ENCODE results near the gene SPATA31E1. TPM values are rescaled to one million over a fixed set of nuclear protein-coding genes. Genes with fewer than 3 reads are reported as not detected.

The SPATA31E1 gene
- total and polyA plus RNA-seq, 7 donors = not detected

DNA sequence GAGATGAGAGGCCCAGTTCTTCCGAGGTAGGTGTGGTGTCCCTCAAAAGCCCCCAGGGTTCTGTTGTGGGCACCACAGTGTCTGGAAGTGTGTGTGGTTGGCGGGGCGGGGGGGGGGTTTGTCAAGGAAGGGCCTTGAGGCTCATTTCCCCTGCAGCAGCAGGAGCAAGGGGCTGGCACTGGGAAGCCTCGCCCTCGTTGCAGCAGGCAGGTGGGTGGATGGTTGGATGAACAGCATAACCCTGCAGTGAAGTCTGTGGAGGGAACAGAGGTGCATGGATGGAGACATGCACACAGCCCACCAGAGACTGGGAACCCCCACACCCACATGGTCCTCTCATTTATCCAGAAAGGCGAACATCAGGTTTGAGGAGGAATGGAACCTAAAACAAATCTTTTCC, 2.0 kb upstream of the SPATA31E1 start:
- intact Hi-C loops (cut with DNase I) = no loop called here
- WGBS, 3 donors = 78 to 82% (median 79%) methylated on average over 6 of the region's 6 CpGs
- H3K9me3 ChIP-seq = no peaks in the 10 kb centered on the region

DNA sequence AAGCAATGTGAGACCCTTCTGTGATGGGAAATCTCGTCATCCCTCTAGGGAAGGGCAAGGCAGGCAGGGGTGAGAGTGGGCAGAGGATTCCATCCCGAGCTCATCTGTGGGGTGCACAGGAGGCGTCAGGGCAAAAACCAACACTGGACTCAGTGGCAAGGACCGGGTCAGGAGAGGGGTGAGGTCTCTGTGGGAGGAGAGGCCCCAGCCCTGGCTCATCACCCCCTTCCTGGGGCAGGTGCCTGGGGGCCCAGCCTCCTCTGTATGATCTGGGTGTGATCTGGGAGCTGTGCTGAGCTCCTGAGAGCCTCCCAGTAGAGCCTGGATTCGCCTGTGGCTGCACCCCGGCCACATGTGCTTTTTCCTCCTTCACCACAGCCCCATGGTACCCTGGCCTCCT, 597 bp downstream of the SPATA31E1 start:
- DNase-seq (peak in 1 of 2 donors; percentile 27), ATAC-seq (no peak)
- WGBS, 3 donors = 77 to 85% (median 84%) methylated on average over 6 of the region's 6 CpGs
- TF ChIP-seq, protein P1, sequence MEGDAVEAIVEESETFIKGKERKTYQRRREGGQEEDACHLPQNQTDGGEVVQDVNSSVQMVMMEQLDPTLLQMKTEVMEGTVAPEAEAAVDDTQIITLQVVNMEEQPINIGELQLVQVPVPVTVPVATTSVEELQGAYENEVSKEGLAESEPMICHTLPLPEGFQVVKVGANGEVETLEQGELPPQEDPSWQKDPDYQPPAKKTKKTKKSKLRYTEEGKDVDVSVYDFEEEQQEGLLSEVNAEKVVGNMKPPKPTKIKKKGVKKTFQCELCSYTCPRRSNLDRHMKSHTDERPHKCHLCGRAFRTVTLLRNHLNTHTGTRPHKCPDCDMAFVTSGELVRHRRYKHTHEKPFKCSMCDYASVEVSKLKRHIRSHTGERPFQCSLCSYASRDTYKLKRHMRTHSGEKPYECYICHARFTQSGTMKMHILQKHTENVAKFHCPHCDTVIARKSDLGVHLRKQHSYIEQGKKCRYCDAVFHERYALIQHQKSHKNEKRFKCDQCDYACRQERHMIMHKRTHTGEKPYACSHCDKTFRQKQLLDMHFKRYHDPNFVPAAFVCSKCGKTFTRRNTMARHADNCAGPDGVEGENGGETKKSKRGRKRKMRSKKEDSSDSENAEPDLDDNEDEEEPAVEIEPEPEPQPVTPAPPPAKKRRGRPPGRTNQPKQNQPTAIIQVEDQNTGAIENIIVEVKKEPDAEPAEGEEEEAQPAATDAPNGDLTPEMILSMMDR (IDR thresholded peaks at IDR 0.05) = no peak
- no peak overlapping the region for H3K4me3 ChIP-seq
- no peak overlapping the region for H3K27ac ChIP-seq
- no peaks in the 10 kb centered on the region for H3K9me3 ChIP-seq
- intact Hi-C loops (cut with DNase I) = no loop called here
- no peaks in the 10 kb centered on the region for H3K36me3 ChIP-seq (ENCODE audit: insufficient read depth in 1 of 2, low read depth in 1 of 2)
- H3K4me1 ChIP-seq = no peaks in the 10 kb centered on the region
- H3K27me3 ChIP-seq (ENCODE audit: insufficient read depth in 3 of 3, low read length in 2 of 3) = no peaks in the 10 kb centered on the region

More for the DNA sequence above, 2.0 kb upstream of the SPATA31E1 start:
- H3K36me3 ChIP-seq (ENCODE audit: insufficient read depth in 1 of 2, low read depth in 1 of 2) = no peaks in the 10 kb centered on the region
- ATAC-seq = no peak
- H3K4me1 ChIP-seq = no peaks in the 10 kb centered on the region
- no peak overlapping the region for H3K27ac ChIP-seq
- H3K27me3 ChIP-seq (ENCODE audit: insufficient read depth in 3 of 3, low read length in 2 of 3) = no peaks in the 10 kb centered on the region
- H3K4me3 ChIP-seq = no peak overlapping the region
- peak in 1 of 2 donors; percentile 16 for DNase-seq
- TF ChIP-seq, protein P1 (IDR thresholded peaks at IDR 0.05) = no peak

- Histone ChIP-seq H3K27me3 (ENCODE audit: insufficient read depth in 3 of 3, low read length in 2 of 3) (no peaks in the 10 kb centered on the region), H3K9me3 (no peaks in the 10 kb centered on the region), H3K36me3 (ENCODE audit: insufficient read depth in 1 of 2, low read depth in 1 of 2) (no peaks in the 10 kb centered on the region), H3K27ac (no peak overlapping the region), H3K4me1 (no peaks in the 10 kb centered on the region), H3K4me3 (no peak overlapping the region)
- ATAC-seq (no peak), DNase-seq (peak in 1 of 2 donors; percentile 29)
- intact Hi-C loops (cut with DNase I) = no loop called here
- WGBS, 3 donors = 71 to 83% (median 72%) methylated on average over 7 to 8 of the region's 8 CpGs
- TF ChIP-seq, protein P1 (IDR thresholded peaks at IDR 0.05) = no peak
These were observed 1.3 kb downstream of the SPATA31E1 start for GRCh38 chr9:87883990-87884389.

DNA sequence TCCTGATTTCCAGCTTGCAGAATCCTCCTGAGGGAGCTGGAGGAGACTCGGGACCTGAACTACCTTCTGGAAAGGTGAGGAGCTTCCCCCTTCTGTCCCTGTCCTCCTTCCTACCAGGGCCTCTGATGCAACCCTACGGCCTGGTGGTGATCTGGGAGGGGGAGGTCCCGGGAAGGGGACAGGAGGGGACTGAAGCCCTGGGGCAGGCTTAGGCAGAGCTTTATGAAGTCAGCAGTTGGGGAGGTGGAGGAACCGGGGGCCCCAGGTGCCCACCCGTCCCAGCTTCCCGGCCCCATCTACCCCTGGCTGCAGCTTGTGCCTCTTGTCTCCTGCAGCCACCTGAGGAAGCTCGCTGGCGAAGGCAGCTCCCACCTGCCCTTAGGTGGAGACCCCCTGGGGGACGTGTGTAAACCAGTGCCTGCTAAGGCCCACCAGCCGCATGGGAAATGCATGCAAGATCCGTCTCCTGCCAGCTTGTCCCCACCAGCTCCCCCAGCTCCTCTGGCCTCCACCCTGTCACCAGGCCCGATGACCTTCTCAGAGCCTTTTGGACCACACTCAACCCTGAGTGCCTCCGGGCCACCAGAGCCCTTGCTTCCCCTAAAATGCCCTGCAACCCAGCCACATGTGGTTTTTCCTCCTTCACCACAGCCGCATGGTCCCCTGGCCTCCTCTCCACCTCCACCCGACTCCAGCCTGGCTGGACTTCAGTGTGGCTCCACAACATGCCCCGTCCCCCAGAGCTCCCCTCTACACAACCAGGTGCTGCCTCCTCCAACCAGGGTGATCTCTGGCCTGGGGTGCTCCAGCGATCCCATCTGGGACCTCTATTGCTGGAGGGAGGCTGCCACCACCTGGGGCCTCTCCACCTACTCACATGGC, 2.1 kb downstream of the SPATA31E1 start:
- no peak overlapping the region for H3K27ac ChIP-seq
- TF ChIP-seq, protein P1 (IDR thresholded peaks at IDR 0.05) = no peak
- intact Hi-C loops (cut with DNase I) = no loop called here
- peak in 1 of 2 donors; percentile 30 for DNase-seq
- H3K9me3 ChIP-seq = no peaks in the 10 kb centered on the region
- H3K27me3 ChIP-seq (ENCODE audit: insufficient read depth in 3 of 3, low read length in 2 of 3) = no peaks in the 10 kb centered on the region
- no peaks in the 10 kb centered on the region for H3K4me1 ChIP-seq
- H3K4me3 ChIP-seq = no peak overlapping the region
- ATAC-seq = no peak
- H3K36me3 ChIP-seq (ENCODE audit: insufficient read depth in 1 of 2, low read depth in 1 of 2) = no peaks in the 10 kb centered on the region
- 88 to 89% (median 89%) methylated on average over 16 to 17 of the region's 17 CpGs for WGBS, 3 donors

Measured in psoas muscle (tissue), 8 donors.